Natural killer cell (primary cell): Measurements from ENCODE around the gene TGFBR3. TPM values are rescaled to one million over a fixed set of nuclear protein-coding genes. Genes with fewer than 3 reads are reported as not detected.

Experiments used
- ATAC-seq, 3 donors: fragments of 150-1000 bp in 2 of 3; fragments of 200-7000 bp in 1 of 3; cut with Tn5 transposase; 1 replicate in 1 of 3; 2 replicates in 2 of 3; pipeline ENCODE4 v1.10.0; 2021; ENCODE audit warnings: mild to moderate bottlenecking in 2 of 3, moderate library complexity in 2 of 3
- DNase-seq, 2 donors: peaks; one replicate each; pipeline versions ENCODE4 v3.0.0 to v3.0.0-alpha.2; 2013 to 2021; ENCODE audit warnings: mixed read lengths in 1 of 2
- H3K27ac ChIP-seq: one replicate; pipeline ENCODE4 v1.5.1; 2013; ENCODE audit warnings: mild to moderate bottlenecking, low read length
- H3K27me3 ChIP-seq: one replicate; pipeline ENCODE4 v1.6.1; 2013; ENCODE audit warnings: low read length; ENCODE audit not compliant: control insufficient read depth, insufficient read depth
- H3K36me3 ChIP-seq: one replicate; pipeline ENCODE4 v1.6.1; 2013; ENCODE audit warnings: low read length; ENCODE audit not compliant: control insufficient read depth, insufficient read depth
- H3K4me1 ChIP-seq: one replicate; pipeline ENCODE4 v1.6.1; 2013; ENCODE audit warnings: low read length; ENCODE audit not compliant: control insufficient read depth, insufficient read depth
- H3K4me3 ChIP-seq: one replicate; pipeline ENCODE4 v1.5.1; 2013; ENCODE audit warnings: low read length
- H3K9me3 ChIP-seq: one replicate; pipeline ENCODE4 v1.6.1; 2013; ENCODE audit warnings: low read length; ENCODE audit not compliant: control insufficient read depth, insufficient read depth
- H3K27ac Mint-ChIP-seq, 2 donors: one replicate each; pipeline ENCODE4 v1.8.0; 2022; ENCODE audit warnings: mild to moderate bottlenecking in 2 of 2, mixed read lengths in 2 of 2, moderate library complexity in 1 of 2
- H3K27me3 Mint-ChIP-seq, 2 donors: one replicate each; pipeline ENCODE4 v1.8.0; 2022; ENCODE audit warnings: low read depth in 2 of 2, mixed read lengths in 2 of 2
- H3K36me3 Mint-ChIP-seq: one replicate; pipeline ENCODE4 v1.8.0; 2022; ENCODE audit warnings: mixed read lengths
- H3K4me1 Mint-ChIP-seq, 2 donors: one replicate each; pipeline ENCODE4 v1.8.0; 2022; ENCODE audit warnings: mixed read lengths in 2 of 2
- H3K4me3 Mint-ChIP-seq: one replicate; pipeline ENCODE4 v1.8.0; 2022; ENCODE audit warnings: mild to moderate bottlenecking, moderate library complexity, mixed read lengths
- H3K9me3 Mint-ChIP-seq, 2 donors: one replicate each; pipeline ENCODE4 v1.8.0; 2022; ENCODE audit warnings: mixed read lengths in 2 of 2
- CTCF ChIP-seq: fragments of 200-600 bp; IDR thresholded peaks from one replicate; pipeline ENCODE4 v1.8.0; 2022; ENCODE audit warnings: antibody characterized with exemption
- WGBS: methylation state at CpG from one replicate; pipeline ENCODE4 v1.1.7; 2013; ENCODE audit warnings: missing lambda C conversion rate; ENCODE audit not compliant: insufficient coverage; 5-methylcytosine and 5-hydroxymethylcytosine counted together
- intact Hi-C: fragments of 100-400 bp; cut with micrococcal nuclease; formaldehyde crosslinking; loops from one replicate; pipeline ENCODE4 v1.14.2; 2022
- total RNA-seq, 4 donors: library from RNA; stranded (reverse); fragments of 120-200 nt in 1 of 4; gene quantifications; one replicate each; pipeline versions ENCODE4 v1.2.3 to v1.2.4, GENCODE V29; 2013 to 2022

TGFBR3 gene
- total RNA-seq, 3 donors from 2014 or later (not counting 1 experiment from before 2014, with no cell fraction given): 225 to 274 (median 243) TPM

DNA sequence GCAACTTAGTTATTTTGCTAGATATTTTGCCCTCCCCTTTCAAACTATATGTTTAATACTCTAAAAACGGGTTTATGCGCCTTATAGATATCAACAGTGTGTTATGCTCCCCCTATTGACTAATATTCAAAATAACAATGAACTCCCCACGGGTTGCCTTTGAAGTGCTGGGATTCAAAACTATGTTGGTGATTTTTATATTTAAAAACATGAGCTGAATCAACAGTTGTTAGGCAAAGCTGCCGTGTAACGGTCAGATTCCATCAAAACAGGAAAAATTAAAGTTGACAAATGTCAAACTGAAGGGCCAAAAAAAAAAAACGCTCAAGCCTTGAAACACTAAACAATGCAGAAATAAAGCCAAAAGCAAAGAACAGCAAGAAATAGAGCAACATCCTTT, 2.5 kb downstream of the TGFBR3 start:
- Mint-ChIP-seq H3K36me3 (peaks cover 6% of the 10 kb centered on the region), H3K27me3 (no peaks in the 10 kb centered on the region), H3K4me1 (peaks cover 61 to 65% of the 10 kb centered on the region in 2 donors), H3K27ac (peak overlapping the region; percentile 85 to 97), H3K9me3 (no peaks in the 10 kb centered on the region), H3K4me3 (peak overlapping the region; percentile 99)
- no peaks in the 10 kb centered on the region for H3K36me3 ChIP-seq
- intact Hi-C loops: loop anchor here (2.0 to 5.0 kb wide), 4 partner anchors 36 to 371 kb away; no protein-coding TSS in a partner anchor
- ATAC-seq: peak in 1 of 3 donors; percentile 18
- H3K27ac ChIP-seq: no peak overlapping the region
- no peaks in the 10 kb centered on the region for H3K27me3 ChIP-seq
- H3K4me3 ChIP-seq: peak overlapping the region; percentile 52
- peak in 1 of 2 donors; percentile 67 for DNase-seq
- 11% methylated on average over 4 of the region's 6 CpGs for WGBS
- peak; percentile 64 for TF ChIP-seq CTCF
- no peaks in the 10 kb centered on the region for H3K9me3 ChIP-seq
- H3K4me1 ChIP-seq: peaks cover 43% of the 10 kb centered on the region

DNA sequence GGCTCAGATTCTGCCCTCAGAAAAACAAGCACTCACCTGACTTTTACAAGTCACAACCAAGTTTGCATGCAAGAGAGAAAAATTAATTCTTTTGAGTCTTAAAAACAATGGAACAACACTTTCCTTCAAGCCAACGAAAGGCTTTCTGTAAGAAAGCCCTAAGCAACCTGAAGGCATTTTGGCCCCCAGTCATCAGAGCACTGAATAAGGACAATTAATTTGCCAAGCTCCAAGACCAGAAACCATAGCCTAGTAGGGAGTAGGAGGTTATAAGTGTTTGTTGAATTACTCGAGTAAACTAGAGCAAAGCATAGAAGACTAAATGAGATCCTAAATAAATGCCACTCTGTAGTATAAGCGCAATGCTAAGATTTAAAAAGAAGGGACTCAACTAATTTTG, 4.7 kb downstream of the TGFBR3 start:
- peak overlapping the region; percentile 82 for H3K4me3 Mint-ChIP-seq
- peaks cover 70 to 74% of the 10 kb centered on the region in 2 donors for H3K4me1 Mint-ChIP-seq
- Histone ChIP-seq H3K4me1 (peaks cover 45% of the 10 kb centered on the region), H3K36me3 (no peaks in the 10 kb centered on the region), H3K27me3 (no peaks in the 10 kb centered on the region), H3K9me3 (no peaks in the 10 kb centered on the region), H3K27ac (no peak overlapping the region), H3K4me3 (no peak overlapping the region)
- no peak for TF ChIP-seq CTCF
- no peak for DNase-seq
- H3K27me3 Mint-ChIP-seq: no peaks in the 10 kb centered on the region
- peak overlapping the region; percentile 85 to 91 for H3K27ac Mint-ChIP-seq
- 87% methylated on average over 3 of the region's 3 CpGs for WGBS
- no peaks in the 10 kb centered on the region for H3K9me3 Mint-ChIP-seq
- intact Hi-C loops: loop anchor here (5.0 kb wide), 3 partner anchors 34 to 369 kb away; no protein-coding TSS in a partner anchor
- no peak for ATAC-seq
- H3K36me3 Mint-ChIP-seq: peaks cover 6% of the 10 kb centered on the region

DNA sequence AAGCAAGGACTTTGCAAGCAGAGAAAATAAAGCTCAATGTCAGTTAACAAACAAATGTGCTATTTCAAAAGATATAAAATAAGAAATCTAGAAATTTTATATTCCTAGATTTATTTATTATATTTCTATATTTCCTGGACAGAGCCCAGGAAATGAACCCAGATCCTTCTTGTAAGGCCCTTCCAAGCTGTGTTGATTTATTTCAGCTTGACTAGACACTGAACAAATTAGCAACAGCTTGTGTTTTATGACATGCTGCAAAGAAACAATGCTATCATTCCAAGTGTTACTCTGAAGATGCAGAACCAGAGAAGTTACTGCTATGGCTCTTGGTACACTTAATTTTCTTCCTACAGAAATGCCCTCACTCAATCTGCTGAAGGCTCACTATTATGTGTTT, 6.2 kb downstream of the TGFBR3 start:
- DNase-seq (no peak), ATAC-seq (no peak)
- H3K4me3 ChIP-seq: no peak overlapping the region
- no peak overlapping the region for H3K27ac ChIP-seq
- Mint-ChIP-seq H3K27ac (peak overlapping the region; percentile 85 to 91), H3K36me3 (peaks cover under 1% of the 10 kb centered on the region), H3K9me3 (peaks cover 0 to 2% of the 10 kb centered on the region in 2 donors), H3K27me3 (no peaks in the 10 kb centered on the region), H3K4me1 (peaks cover 79 to 85% of the 10 kb centered on the region in 2 donors), H3K4me3 (peak overlapping the region; percentile 63)
- H3K4me1 ChIP-seq: peaks cover 60% of the 10 kb centered on the region
- intact Hi-C loops: loop anchor here (5.0 kb wide), 3 partner anchors 32 to 367 kb away; no protein-coding TSS in a partner anchor
- no peak for TF ChIP-seq CTCF
- H3K27me3 ChIP-seq: no peaks in the 10 kb centered on the region
- no peaks in the 10 kb centered on the region for H3K36me3 ChIP-seq
- H3K9me3 ChIP-seq: no peaks in the 10 kb centered on the region
